ENCODE measurements around the gene ZMIZ1.
A peak's percentile ranks its signal among the peaks of the same experiment; 100 is the strongest.

The ZMIZ1 gene

DNA sequence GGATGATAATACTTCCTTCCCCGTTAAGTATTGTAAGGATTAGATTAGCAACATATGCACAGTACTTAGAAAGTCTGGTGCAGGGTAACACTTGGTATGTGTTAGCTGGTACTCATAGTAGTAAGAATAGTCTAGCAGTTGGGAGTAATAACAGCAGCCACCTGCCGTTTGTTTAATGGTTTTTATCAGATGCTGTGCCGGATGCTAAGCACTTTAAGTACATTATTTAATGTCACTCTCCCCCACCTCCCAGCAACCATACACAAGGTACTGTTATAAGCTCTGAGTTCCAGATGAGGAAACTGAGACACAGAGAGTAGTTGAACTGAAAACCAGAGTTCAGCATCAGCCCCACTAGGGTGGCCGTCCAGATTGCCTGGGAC, 60.1 kb downstream of the ZMIZ1 start:
- TF ChIP-seq ZBTB7A (tag by site-specific recombination; IDR thresholded peaks at IDR 0.05; ENCODE audit: low read depth) (no peak), OSR2 (tag by site-specific recombination; IDR thresholded peaks at IDR 0.05) (peak; percentile 65; the same call in 1 of the 2 replicates), ZNF629 (tag by site-specific recombination; IDR thresholded peaks at IDR 0.05) (no peak), ZNF548 (tag by site-specific recombination; IDR thresholded peaks at IDR 0.05) (no peak), WT1 (tag by site-specific recombination; IDR thresholded peaks at IDR 0.05) (no peak; the same call in 1 of the 2 replicates), EGR2 (tag by site-specific recombination; IDR thresholded peaks at IDR 0.05; ENCODE audit: low read depth) (no peak), ZNF266 (tag by site-specific recombination; IDR thresholded peaks at IDR 0.05; ENCODE audit: low read depth) (no peak), PRDM1 (tag by site-specific recombination; IDR thresholded peaks at IDR 0.05) (no peak)
- TF ChIP-seq, protein P1, sequence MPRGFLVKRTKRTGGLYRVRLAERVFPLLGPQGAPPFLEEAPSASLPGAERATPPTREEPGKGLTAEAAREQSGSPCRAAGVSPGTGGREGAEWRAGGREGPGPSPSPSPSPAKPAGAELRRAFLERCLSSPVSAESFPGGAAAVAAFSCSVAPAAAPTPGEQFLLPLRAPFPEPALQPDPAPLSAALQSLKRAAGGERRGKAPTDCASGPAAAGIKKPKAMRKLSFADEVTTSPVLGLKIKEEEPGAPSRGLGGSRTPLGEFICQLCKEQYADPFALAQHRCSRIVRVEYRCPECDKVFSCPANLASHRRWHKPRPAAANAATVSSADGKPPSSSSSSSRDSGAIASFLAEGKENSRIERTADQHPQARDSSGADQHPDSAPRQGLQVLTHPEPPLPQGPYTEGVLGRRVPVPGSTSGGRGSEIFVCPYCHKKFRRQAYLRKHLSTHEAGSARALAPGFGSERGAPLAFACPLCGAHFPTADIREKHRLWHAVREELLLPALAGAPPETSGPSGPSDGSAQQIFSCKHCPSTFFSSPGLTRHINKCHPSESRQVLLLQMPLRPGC (tag by site-specific recombination; IDR thresholded peaks at IDR 0.05): no peak
- Histone ChIP-seq H3K4me3 (ENCODE audit: low read depth, low read length) (no peak overlapping the region), H3K9me3 (ENCODE audit: control insufficient read depth, insufficient read depth, low read depth, low read length) (no peaks in the 10 kb centered on the region), H3K27ac (ENCODE audit: extremely low read depth, low read depth, low read length) (no peak overlapping the region), H3K4me1 (ENCODE audit: control insufficient read depth, insufficient read depth, low read length) (peaks cover 7% of the 10 kb centered on the region), H3K36me3 (ENCODE audit: control insufficient read depth in 2 of 2, insufficient read depth in 1 of 2, low read length in 2 of 2) (peaks cover 0 to 6% of the 10 kb centered on the region in 2 experiments; a peak in 1 of 3 replicates)
- POLR2A ChIA-PET: interaction anchor here (1.1 kb wide), 1 partner anchor 10 kb away, joined by 4 read pairs; no protein-coding TSS in a partner anchor
- CTCF ChIA-PET: interaction anchor here (0.7 to 1.1 kb wide), 2 partner anchors 12 to 27 kb away, joined by 3 read pairs; no protein-coding TSS in a partner anchor

- H3K4me3 ChIP-seq (ENCODE audit: low read depth, low read length): no peak overlapping the region
- CTCF ChIA-PET: interaction anchor here (0.6 to 1.3 kb wide), 4 partner anchors 11 to 66 kb away, joined by 3 to 4 read pairs (median 3); no protein-coding TSS in a partner anchor
- POLR2A ChIA-PET: interaction anchor here (1.1 kb wide), 1 partner anchor 9 kb away, joined by 4 read pairs; no protein-coding TSS in a partner anchor
- H3K36me3 ChIP-seq (ENCODE audit: control insufficient read depth in 2 of 2, insufficient read depth in 1 of 2, low read length in 2 of 2): no peaks in the 10 kb centered on the region
- no peaks in the 10 kb centered on the region for H3K9me3 ChIP-seq (ENCODE audit: control insufficient read depth, insufficient read depth, low read depth, low read length)
- H3K4me1 ChIP-seq (ENCODE audit: control insufficient read depth, insufficient read depth, low read length): peaks cover 7% of the 10 kb centered on the region
- no peak overlapping the region for H3K27ac ChIP-seq (ENCODE audit: extremely low read depth, low read depth, low read length)
- TF ChIP-seq, protein P2, sequence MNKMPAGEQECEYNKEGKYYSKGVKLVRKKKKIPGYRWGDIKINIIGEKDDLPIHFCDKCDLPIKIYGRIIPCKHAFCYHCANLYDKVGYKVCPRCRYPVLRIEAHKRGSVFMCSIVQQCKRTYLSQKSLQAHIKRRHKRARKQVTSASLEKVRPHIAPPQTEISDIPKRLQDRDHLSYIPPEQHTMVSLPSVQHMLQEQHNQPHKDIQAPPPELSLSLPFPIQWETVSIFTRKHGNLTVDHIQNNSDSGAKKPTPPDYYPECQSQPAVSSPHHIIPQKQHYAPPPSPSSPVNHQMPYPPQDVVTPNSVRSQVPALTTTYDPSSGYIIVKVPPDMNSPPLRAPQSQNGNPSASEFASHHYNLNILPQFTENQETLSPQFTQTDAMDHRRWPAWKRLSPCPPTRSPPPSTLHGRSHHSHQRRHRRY (tag by site-specific recombination; IDR thresholded peaks at IDR 0.05): no peak
- TF ChIP-seq GLIS2 (tag by site-specific recombination; IDR thresholded peaks at IDR 0.05): peak; percentile 69
- TF ChIP-seq ZNF560 (tag by site-specific recombination; IDR thresholded peaks at IDR 0.05; ENCODE audit: borderline replicate concordance): no peak
- TF ChIP-seq SP7 (tag by site-specific recombination; IDR thresholded peaks at IDR 0.05): 0 out of 2 replicates have a peak, but pooled peaks have one; percentile 35
- TF ChIP-seq SP2 (tag by site-specific recombination; IDR thresholded peaks at IDR 0.05): peak; percentile 34
- TF ChIP-seq, protein P1 (tag by site-specific recombination; IDR thresholded peaks at IDR 0.05): no peak
- TF ChIP-seq, protein P3, sequence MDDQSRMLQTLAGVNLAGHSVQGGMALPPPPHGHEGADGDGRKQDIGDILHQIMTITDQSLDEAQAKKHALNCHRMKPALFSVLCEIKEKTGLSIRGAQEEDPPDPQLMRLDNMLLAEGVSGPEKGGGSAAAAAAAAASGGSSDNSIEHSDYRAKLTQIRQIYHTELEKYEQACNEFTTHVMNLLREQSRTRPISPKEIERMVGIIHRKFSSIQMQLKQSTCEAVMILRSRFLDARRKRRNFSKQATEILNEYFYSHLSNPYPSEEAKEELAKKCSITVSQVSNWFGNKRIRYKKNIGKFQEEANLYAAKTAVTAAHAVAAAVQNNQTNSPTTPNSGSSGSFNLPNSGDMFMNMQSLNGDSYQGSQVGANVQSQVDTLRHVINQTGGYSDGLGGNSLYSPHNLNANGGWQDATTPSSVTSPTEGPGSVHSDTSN (CRISPR knock-in tag; IDR thresholded peaks at IDR 0.05): no peak
- no peak for TF ChIP-seq ZNF768 (tag by site-specific recombination; IDR thresholded peaks at IDR 0.05)
- TF ChIP-seq ZNF239 (tag by site-specific recombination; IDR thresholded peaks at IDR 0.05): no peak
- TF ChIP-seq ZBTB17 (tag by site-specific recombination; IDR thresholded peaks at IDR 0.05): peak; percentile 79
- peak; percentile 28; the same call in 1 of the 2 replicates for TF ChIP-seq SP3 (tag by site-specific recombination; IDR thresholded peaks at IDR 0.05)
- TF ChIP-seq ZNF76 (tag by site-specific recombination; IDR thresholded peaks at IDR 0.05; ENCODE audit: borderline replicate concordance, low read depth): no peak
- TF ChIP-seq OSR2 (tag by site-specific recombination; IDR thresholded peaks at IDR 0.05): no peak
- no peak for TF ChIP-seq ZNF704 (tag by site-specific recombination; IDR thresholded peaks at IDR 0.05)
- TF ChIP-seq, protein P4, sequence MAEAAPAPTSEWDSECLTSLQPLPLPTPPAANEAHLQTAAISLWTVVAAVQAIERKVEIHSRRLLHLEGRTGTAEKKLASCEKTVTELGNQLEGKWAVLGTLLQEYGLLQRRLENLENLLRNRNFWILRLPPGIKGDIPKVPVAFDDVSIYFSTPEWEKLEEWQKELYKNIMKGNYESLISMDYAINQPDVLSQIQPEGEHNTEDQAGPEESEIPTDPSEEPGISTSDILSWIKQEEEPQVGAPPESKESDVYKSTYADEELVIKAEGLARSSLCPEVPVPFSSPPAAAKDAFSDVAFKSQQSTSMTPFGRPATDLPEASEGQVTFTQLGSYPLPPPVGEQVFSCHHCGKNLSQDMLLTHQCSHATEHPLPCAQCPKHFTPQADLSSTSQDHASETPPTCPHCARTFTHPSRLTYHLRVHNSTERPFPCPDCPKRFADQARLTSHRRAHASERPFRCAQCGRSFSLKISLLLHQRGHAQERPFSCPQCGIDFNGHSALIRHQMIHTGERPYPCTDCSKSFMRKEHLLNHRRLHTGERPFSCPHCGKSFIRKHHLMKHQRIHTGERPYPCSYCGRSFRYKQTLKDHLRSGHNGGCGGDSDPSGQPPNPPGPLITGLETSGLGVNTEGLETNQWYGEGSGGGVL (tag by site-specific recombination; IDR thresholded peaks at IDR 0.05): peak; percentile 34; the same call in 1 of the 2 replicates
- peak; percentile 89 for TF ChIP-seq ZNF335 (tag by site-specific recombination; conservative IDR thresholded peaks at IDR 0.05)
- no peak for TF ChIP-seq MZF1 (tag by site-specific recombination; IDR thresholded peaks at IDR 0.05; ENCODE audit: borderline replicate concordance)
- TF ChIP-seq ZNF2 (tag by site-specific recombination; IDR thresholded peaks at IDR 0.05): no peak
Observed at GRCh38 chr10:79129361-79129997, 60.7 kb downstream of the ZMIZ1 start.

All from HEK293 (cell line).